Breast epithelium (tissue), 4 donors: ENCODE results near the gene E2F3. TPM values are rescaled to one million over a fixed set of nuclear protein-coding genes. Genes with fewer than 3 reads are reported as not detected.

Source experiments
- DNase-seq, 2 donors: peaks; one replicate each; pipeline ENCODE4 v3.0.0-alpha.2; 2019; ENCODE audit warnings: low spot score in 2 of 2
- H3K27ac ChIP-seq, 2 donors: fragments of 200-600 bp; sonication (generic) in 1 of 2; one replicate each; pipeline ENCODE4 v1.5.1; 2016 to 2019; ENCODE audit warnings: mild to moderate bottlenecking in 1 of 2
- H3K27me3 ChIP-seq, 2 donors: fragments of 200-600 bp; sonication (generic) in 1 of 2; one replicate each; pipeline versions ENCODE4 v1.5.1 to v1.6.0; 2017 to 2019; ENCODE audit warnings: control low read depth in 1 of 2, mild to moderate bottlenecking in 1 of 2
- H3K36me3 ChIP-seq: fragments of 200-600 bp; one replicate; pipeline ENCODE4 v1.5.1; 2019
- H3K4me1 ChIP-seq, 2 donors: fragments of 200-600 bp; sonication (generic); one replicate each; pipeline ENCODE4 v1.5.1; 2016 to 2019; ENCODE audit warnings: control low read depth in 1 of 2
- H3K4me3 ChIP-seq, 3 donors: fragments of 200-600 bp; sonication (generic); 1 replicate in 2 of 3; 2 replicates in 1 of 3; pipeline ENCODE4 v1.5.1; 2016 to 2019; ENCODE audit warnings: mild to moderate bottlenecking in 3 of 3, moderate library complexity in 2 of 3
- H3K9me3 ChIP-seq, 2 donors: fragments of 200-600 bp; sonication (generic) in 1 of 2; one replicate each; pipeline ENCODE4 v1.5.1; 2016 to 2019; ENCODE audit warnings: control low read depth in 1 of 2
- CTCF ChIP-seq, 3 donors: fragments of 450-650 bp; IDR thresholded peaks; one replicate each; pipeline ENCODE4 v1.5.1; 2016 to 2017; ENCODE audit warnings: antibody characterized with exemption in 3 of 3, mild to moderate bottlenecking in 3 of 3, moderate library complexity in 3 of 3
- POLR2A ChIP-seq: fragments of 450-650 bp; IDR thresholded peaks from one replicate; pipeline ENCODE4 v1.6.1; 2016; ENCODE audit warnings: antibody characterized with exemption, mild to moderate bottlenecking, moderate library complexity
- POLR2AphosphoS5 ChIP-seq, 3 donors: sonication (generic); formaldehyde crosslinking; IDR thresholded peaks; one replicate each; pipeline ENCODE4 v1.6.1; 2017; ENCODE audit warnings: antibody characterized with exemption in 3 of 3
- intact Hi-C: fragments of 100-400 bp; cut with DNase I; formaldehyde crosslinking; loops from one replicate; pipeline ENCODE4 v1.15.1; 2023; ENCODE audit warnings: low total_unique reads
- total RNA-seq, 3 donors: library from RNA; depleted of rRNA; stranded (reverse); fragments of >200 nt; gene quantifications; one replicate each; pipeline ENCODE4 v1.1.0, GENCODE V29; 2016

E2F3 gene
- total RNA-seq, 3 donors from 2014 or later, result 4.9 to 8.5 (median 7.5) TPM

DNA sequence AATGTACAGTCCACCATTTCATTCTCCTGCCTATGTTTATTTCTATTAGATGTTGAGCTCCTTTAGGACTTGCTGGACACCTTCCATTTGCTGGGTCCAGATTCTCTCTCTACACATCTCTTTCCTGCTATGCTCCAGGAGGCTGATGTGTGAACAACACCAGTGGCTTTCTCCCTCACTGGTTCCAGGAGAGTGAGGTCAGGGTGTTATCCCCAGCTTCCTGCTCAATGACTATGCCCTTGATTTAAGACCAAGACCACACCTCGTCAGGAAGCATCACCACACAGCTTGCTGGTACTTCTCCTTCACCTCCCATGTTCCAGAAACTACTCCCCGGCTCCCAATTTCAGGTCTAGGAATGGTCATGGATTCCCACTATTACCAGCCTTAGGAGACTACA is 31.3 kb upstream of the E2F3 start:
- intact Hi-C loops, result no loop called here
- no peaks in the 10 kb centered on the region for H3K27me3 ChIP-seq

DNA sequence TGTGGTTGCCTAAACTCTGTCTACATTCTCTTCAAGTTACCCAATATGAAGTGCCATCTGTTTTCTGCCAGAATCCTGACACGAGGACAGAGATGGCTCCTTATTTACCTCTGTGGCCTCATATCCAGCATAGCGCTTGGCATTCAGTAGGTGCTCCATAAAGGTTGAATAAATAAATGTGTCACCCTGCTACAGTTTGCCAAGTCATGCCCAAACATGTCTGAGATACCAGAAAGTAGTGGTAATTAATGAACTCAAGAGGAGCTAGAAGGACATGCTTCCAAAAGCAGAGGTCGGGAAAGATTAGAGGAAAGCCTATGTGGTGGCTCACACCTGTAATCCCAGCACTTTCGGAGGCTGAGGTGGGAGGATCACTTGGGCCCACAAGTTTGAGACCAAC is 30.9 kb upstream of the E2F3 start:
- intact Hi-C loops, result no loop called here
- no peaks in the 10 kb centered on the region for H3K36me3 ChIP-seq
- H3K27me3 ChIP-seq, result no peaks in the 10 kb centered on the region
- no peak overlapping the region for H3K4me3 ChIP-seq
- TF ChIP-seq POLR2AphosphoS5 (IDR thresholded peaks at IDR 0.05) (no peak), CTCF (IDR thresholded peaks at IDR 0.05) (no peak), POLR2A (no peak)
- H3K9me3 ChIP-seq, result no peaks in the 10 kb centered on the region
- DNase-seq, result no peak
- no peaks in the 10 kb centered on the region for H3K4me1 ChIP-seq
- no peak overlapping the region for H3K27ac ChIP-seq

More for the DNA sequence above, 31.3 kb upstream of the E2F3 start:
- Histone ChIP-seq H3K4me1 (no peaks in the 10 kb centered on the region), H3K27ac (no peak overlapping the region), H3K4me3 (no peak overlapping the region), H3K36me3 (no peaks in the 10 kb centered on the region), H3K9me3 (no peaks in the 10 kb centered on the region)
- TF ChIP-seq POLR2AphosphoS5 (IDR thresholded peaks at IDR 0.05) (no peak), CTCF (IDR thresholded peaks at IDR 0.05) (no peak), POLR2A (no peak)
- DNase-seq, result no peak

GRCh38 chr6:20375436-20375835 is 26.2 kb upstream of the E2F3 start:
- H3K27ac ChIP-seq, result no peak overlapping the region
- no peaks in the 10 kb centered on the region for H3K27me3 ChIP-seq
- intact Hi-C loops, result no loop called here
- DNase-seq, result no peak
- H3K36me3 ChIP-seq, result no peaks in the 10 kb centered on the region
- H3K9me3 ChIP-seq, result no peaks in the 10 kb centered on the region
- no peaks in the 10 kb centered on the region for H3K4me1 ChIP-seq
- TF ChIP-seq CTCF (IDR thresholded peaks at IDR 0.05) (no peak), POLR2AphosphoS5 (IDR thresholded peaks at IDR 0.05) (no peak), POLR2A (no peak)
- H3K4me3 ChIP-seq, result no peak overlapping the region

DNA sequence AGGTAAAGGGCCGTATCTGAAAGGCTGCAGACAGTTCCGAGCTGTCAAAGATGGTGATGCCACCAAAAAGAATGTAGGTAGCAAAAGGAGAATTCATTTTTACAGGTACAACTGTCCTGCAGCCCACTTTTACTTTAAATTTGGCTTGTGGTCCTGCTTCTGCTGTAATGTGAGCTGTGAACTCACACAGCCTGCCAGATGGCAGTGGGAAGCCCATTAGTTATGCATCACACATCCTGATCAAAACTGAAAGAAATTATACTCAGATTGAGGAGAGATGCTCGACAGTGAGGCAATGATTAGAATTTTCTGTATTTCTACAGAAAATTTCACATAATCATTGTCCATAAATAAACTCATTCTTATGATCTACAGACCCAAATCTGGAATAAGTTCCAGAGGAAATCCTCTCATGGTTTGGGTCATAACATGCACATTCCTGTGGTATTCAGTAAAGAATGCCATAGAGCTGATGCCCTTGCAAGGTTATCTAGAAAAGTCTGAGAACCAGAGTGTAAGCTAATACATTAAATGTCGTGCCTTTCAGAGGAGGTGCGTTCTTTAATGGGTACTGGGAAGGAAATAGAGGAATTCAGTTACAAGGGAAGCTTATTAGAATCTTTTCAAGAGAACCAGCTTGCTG is 23.9 kb upstream of the E2F3 start:
- intact Hi-C loops, result no loop called here
- no peak overlapping the region for H3K27ac ChIP-seq
- H3K4me1 ChIP-seq, result no peaks in the 10 kb centered on the region
- DNase-seq, result no peak
- TF ChIP-seq CTCF (IDR thresholded peaks at IDR 0.05) (no peak), POLR2A (no peak), POLR2AphosphoS5 (IDR thresholded peaks at IDR 0.05) (no peak)
- no peak overlapping the region for H3K4me3 ChIP-seq
- no peaks in the 10 kb centered on the region for H3K9me3 ChIP-seq
- H3K36me3 ChIP-seq, result no peaks in the 10 kb centered on the region
- H3K27me3 ChIP-seq, result no peaks in the 10 kb centered on the region

DNA sequence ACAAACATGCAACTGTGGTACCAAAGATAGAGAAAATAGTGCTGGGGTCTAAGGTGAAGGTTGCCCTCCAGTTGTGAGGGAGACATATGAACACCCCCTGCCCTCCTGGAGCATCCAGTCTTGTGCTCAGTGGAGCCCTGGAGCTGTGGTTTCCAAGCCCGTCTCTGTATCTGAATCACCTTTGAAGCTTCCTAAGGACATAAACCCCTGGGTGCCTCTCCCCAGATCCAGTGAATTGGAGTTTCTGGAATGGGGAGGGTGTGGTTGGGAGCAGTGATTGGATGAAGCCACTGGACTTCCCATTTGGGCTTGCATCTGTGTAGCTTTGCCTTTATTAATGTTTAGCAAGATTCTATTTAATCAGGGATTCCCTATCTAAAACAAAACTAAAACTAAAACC is 22.4 kb upstream of the E2F3 start:
- no peak for TF ChIP-seq POLR2AphosphoS5 (IDR thresholded peaks at IDR 0.05)
- no peak for TF ChIP-seq CTCF (IDR thresholded peaks at IDR 0.05)
- TF ChIP-seq POLR2A, result no peak
- Histone ChIP-seq H3K4me3 (no peak overlapping the region), H3K4me1 (no peaks in the 10 kb centered on the region), H3K9me3 (no peaks in the 10 kb centered on the region), H3K27ac (no peak overlapping the region), H3K36me3 (no peaks in the 10 kb centered on the region), H3K27me3 (no peaks in the 10 kb centered on the region)
- intact Hi-C loops, result no loop called here
- DNase-seq, result no peak
